IMR-90 (cell line): ENCODE measurements around the gene ANO4.

ENCODE experiments used
- BHLHE40 ChIP-seq: fragments of 150-350 bp; IDR thresholded peaks from 2 replicates; pipeline ENCODE4 v1.6.1; 2016; ENCODE audit warnings: mild to moderate bottlenecking, low read depth, low read length
- CEBPB ChIP-seq: IDR thresholded peaks from 2 replicates; pipeline ENCODE4 v1.6.1; 2012; ENCODE audit warnings: low read depth, low read length, improper control_type of control experiment
- CHD1 ChIP-seq: IDR thresholded peaks from 2 replicates; pipeline ENCODE4 v1.6.1; 2012; ENCODE audit warnings: low read depth, low read length, improper control_type of control experiment
- CTCF ChIP-seq: conservative IDR thresholded peaks from 2 replicates; pipeline ENCODE4 v1.5.1; 2012; ENCODE audit warnings: mild to moderate bottlenecking, low read depth, low read length, improper control_type of control experiment
- ELK1 ChIP-seq: fragments of 150-350 bp; IDR thresholded peaks from 2 replicates; pipeline ENCODE4 v1.6.1; 2016; ENCODE audit warnings: low read depth, mild to moderate bottlenecking, low read length, moderate library complexity, borderline replicate concordance
- FOS ChIP-seq: fragments of 150-350 bp; IDR thresholded peaks from 2 replicates; pipeline ENCODE4 v1.6.1; 2016; ENCODE audit warnings: low read depth, low read length
- MAFK ChIP-seq: IDR thresholded peaks from 2 replicates; pipeline ENCODE4 v1.6.1; 2012; ENCODE audit warnings: low read depth, low read length, improper control_type of control experiment
- MAZ ChIP-seq: IDR thresholded peaks from 2 replicates; pipeline ENCODE4 v1.6.1; 2012; ENCODE audit warnings: low read depth, mild to moderate bottlenecking, low read length, improper control_type of control experiment, moderate library complexity, borderline replicate concordance
- NFE2L2 ChIP-seq: fragments of 150-350 bp; IDR thresholded peaks from 2 replicates; pipeline ENCODE4 v1.6.1; 2016; ENCODE audit warnings: low read depth, mild to moderate bottlenecking, low read length
- POLR2A ChIP-seq: IDR thresholded peaks from 2 replicates; pipeline ENCODE4 v1.6.1; 2012; ENCODE audit warnings: mild to moderate bottlenecking, low read depth, low read length
- RAD21 ChIP-seq: IDR thresholded peaks from 2 replicates; pipeline ENCODE4 v1.6.1; 2012; ENCODE audit warnings: low read length, improper control_type of control experiment
- RCOR1 ChIP-seq: IDR thresholded peaks from 2 replicates; pipeline ENCODE4 v1.6.1; 2012; ENCODE audit warnings: mild to moderate bottlenecking, low read length, improper control_type of control experiment; ENCODE audit not compliant: insufficient replicate concordance
- SMC3 ChIP-seq: fragments of 150-350 bp; IDR thresholded peaks from 2 replicates; pipeline ENCODE4 v1.6.1; 2016; ENCODE audit warnings: low read depth, mild to moderate bottlenecking, antibody characterized with exemption, low read length, moderate library complexity
- USF2 ChIP-seq: fragments of 150-350 bp; IDR thresholded peaks from 2 replicates; pipeline ENCODE4 v1.6.1; 2017; ENCODE audit warnings: mild to moderate bottlenecking, antibody characterized with exemption, low read length, low read depth

- TF ChIP-seq CTCF (no peak), POLR2A (no peak), RAD21 (no peak), BHLHE40 (no peak), MAZ (no peak), FOS (no peak), USF2 (no peak), MAFK (peak; percentile 92), CHD1 (no peak), CEBPB (no peak), SMC3 (no peak), NFE2L2 (no peak), ELK1 (no peak), RCOR1 (no peak)
Measured at GRCh38 chr12:100976735-100977134, 182.2 kb downstream of the ANO4 start.
